Measurements from ENCODE around the gene CD7.

The CD7 gene

DNA sequence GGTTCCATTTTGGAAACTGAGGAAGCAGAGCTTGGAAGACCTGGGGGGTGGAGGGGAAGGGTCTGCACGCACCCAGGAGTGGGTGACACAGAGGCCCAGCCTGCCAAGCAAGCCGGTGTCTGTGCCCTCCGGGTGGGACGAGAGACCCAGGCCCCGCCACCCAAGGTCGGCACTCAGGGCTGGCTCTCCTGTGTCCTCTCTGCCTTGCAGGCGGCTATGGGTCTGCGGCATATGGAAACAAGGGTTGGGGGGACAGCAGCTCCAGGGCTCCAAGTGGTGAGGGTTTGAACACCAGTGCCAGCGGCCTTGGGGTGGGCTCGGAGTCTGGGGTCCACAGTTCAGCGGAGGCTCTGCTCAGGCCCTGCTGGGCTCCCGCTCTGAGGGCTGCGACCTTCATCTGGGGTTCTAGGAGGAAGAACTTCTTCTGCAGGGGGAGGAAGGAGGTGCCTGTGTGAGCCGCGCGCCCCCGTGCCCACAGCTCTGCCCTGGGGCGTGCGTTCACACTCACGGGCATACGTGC lies 4.6 kb upstream of the CD7 start:
- H3K27ac ChIP-seq, result no peak overlapping the region
- H3K4me3 ChIP-seq (ENCODE audit: low read depth, low read length), result no peak overlapping the region
- TF ChIP-seq, protein P1, sequence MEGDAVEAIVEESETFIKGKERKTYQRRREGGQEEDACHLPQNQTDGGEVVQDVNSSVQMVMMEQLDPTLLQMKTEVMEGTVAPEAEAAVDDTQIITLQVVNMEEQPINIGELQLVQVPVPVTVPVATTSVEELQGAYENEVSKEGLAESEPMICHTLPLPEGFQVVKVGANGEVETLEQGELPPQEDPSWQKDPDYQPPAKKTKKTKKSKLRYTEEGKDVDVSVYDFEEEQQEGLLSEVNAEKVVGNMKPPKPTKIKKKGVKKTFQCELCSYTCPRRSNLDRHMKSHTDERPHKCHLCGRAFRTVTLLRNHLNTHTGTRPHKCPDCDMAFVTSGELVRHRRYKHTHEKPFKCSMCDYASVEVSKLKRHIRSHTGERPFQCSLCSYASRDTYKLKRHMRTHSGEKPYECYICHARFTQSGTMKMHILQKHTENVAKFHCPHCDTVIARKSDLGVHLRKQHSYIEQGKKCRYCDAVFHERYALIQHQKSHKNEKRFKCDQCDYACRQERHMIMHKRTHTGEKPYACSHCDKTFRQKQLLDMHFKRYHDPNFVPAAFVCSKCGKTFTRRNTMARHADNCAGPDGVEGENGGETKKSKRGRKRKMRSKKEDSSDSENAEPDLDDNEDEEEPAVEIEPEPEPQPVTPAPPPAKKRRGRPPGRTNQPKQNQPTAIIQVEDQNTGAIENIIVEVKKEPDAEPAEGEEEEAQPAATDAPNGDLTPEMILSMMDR (IDR thresholded peaks at IDR 0.05; ENCODE audit: low read depth, low read length, missing control alignments), result no peak
- H3K36me3 ChIP-seq (replicated peaks), result no peaks in the 10 kb centered on the region
- no peak for DNase-seq
- H3K27me3 ChIP-seq (replicated peaks), result peaks cover 8% of the 10 kb centered on the region
- in situ Hi-C loops (cut with HindIII; ENCODE audit: low pct_ligation_motif_present, low sequenced_read_pairs), result no loop called here

- Histone ChIP-seq H3K27ac (no peak overlapping the region), H3K27me3 (replicated peaks) (peaks cover 14% of the 10 kb centered on the region), H3K36me3 (replicated peaks) (no peaks in the 10 kb centered on the region), H3K4me3 (ENCODE audit: low read depth, low read length) (no peak overlapping the region)
- in situ Hi-C loops (cut with HindIII; ENCODE audit: low pct_ligation_motif_present, low sequenced_read_pairs), result no loop called here
- no peak for DNase-seq
- TF ChIP-seq, protein P1 (IDR thresholded peaks at IDR 0.05; ENCODE audit: low read depth, low read length, missing control alignments), result peak; percentile 68
Observed at GRCh38 chr17:82320956-82321927, 3.8 kb upstream of the CD7 start.

- no peak for DNase-seq
- no peaks in the 10 kb centered on the region for H3K36me3 ChIP-seq (replicated peaks)
- H3K27me3 ChIP-seq (replicated peaks), result peaks cover 23% of the 10 kb centered on the region
- no peak overlapping the region for H3K27ac ChIP-seq
- no peak overlapping the region for H3K4me3 ChIP-seq (ENCODE audit: low read depth, low read length)
- in situ Hi-C loops (cut with HindIII; ENCODE audit: low pct_ligation_motif_present, low sequenced_read_pairs), result no loop called here
- TF ChIP-seq, protein P1 (IDR thresholded peaks at IDR 0.05; ENCODE audit: low read depth, low read length, missing control alignments), result no peak
Observed at GRCh38 chr17:82320140-82320840, 2.9 kb upstream of the CD7 start.

- no peak for DNase-seq
- Histone ChIP-seq H3K4me3 (ENCODE audit: low read depth, low read length) (no peak overlapping the region), H3K36me3 (replicated peaks) (no peaks in the 10 kb centered on the region), H3K27me3 (replicated peaks) (peaks cover 26% of the 10 kb centered on the region), H3K27ac (no peak overlapping the region)
- in situ Hi-C loops (cut with HindIII; ENCODE audit: low pct_ligation_motif_present, low sequenced_read_pairs), result no loop called here
- TF ChIP-seq, protein P1 (IDR thresholded peaks at IDR 0.05; ENCODE audit: low read depth, low read length, missing control alignments), result no peak
Observed at GRCh38 chr17:82319619-82320062, 2.2 kb upstream of the CD7 start.

DNA sequence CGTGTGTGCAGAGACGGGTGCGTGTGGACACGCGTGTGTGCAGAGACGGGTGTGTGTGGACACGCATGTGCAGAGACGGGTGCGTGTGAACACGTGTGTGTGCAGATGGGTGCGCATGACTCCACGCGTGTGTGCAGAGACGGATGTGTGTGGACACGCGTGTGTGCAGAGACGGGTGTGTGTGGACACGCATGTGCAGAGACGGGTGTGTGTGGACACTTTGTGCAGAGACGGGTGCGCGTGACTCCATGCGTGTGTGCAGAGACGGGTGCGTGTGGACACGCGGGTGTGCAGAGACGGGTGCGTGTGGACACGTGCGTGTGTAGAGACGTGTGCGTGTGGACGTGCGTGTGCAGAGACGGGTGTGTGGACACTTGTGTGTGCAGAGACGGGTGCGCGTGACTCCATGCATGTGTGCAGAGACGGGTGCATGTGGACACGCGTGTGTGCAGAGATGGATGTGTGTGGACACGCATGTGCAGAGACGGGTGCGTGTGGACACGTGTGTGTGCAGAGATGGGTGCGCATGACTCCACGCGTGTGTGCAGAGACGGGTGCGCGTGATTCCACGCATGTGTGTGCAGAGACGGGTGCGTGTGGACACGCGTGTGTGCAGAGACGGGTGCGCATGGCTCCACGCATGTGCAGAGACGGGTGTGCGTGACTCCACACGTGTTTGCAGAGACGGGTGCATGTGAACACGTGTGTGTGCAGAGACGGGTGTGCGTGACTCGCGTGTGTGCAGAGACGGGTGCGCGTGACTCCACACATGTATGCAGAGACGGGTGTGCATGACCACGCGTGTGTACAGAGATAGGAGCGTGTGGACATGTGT lies 1.6 kb upstream of the CD7 start:
- no peaks in the 10 kb centered on the region for H3K36me3 ChIP-seq (replicated peaks)
- H3K27ac ChIP-seq, result no peak overlapping the region
- H3K27me3 ChIP-seq (replicated peaks), result peaks cover 33% of the 10 kb centered on the region
- in situ Hi-C loops (cut with HindIII; ENCODE audit: low pct_ligation_motif_present, low sequenced_read_pairs), result no loop called here
- TF ChIP-seq, protein P1 (IDR thresholded peaks at IDR 0.05; ENCODE audit: low read depth, low read length, missing control alignments), result no peak
- DNase-seq, result no peak
- no peak overlapping the region for H3K4me3 ChIP-seq (ENCODE audit: low read depth, low read length)
